ENCODE results near the gene PTPRJ.

GRCh38 chr11:47991894-47992293 is 11.5 kb downstream of the PTPRJ start:
- TF ChIP-seq POLR2A (IDR thresholded peaks at IDR 0.05) (no peak), CTCF (IDR thresholded peaks at IDR 0.05) (no peak)

Data from breast epithelium (tissue), 3 donors.